ENCODE results near the gene KLRC4.

- TF ChIP-seq GATA2 (IDR thresholded peaks at IDR 0.05; ENCODE audit: low read depth, low read length) (no peak), GATA3 (IDR thresholded peaks at IDR 0.05; ENCODE audit: low read depth, low read length) (no peak)
Measured at GRCh38 chr12:10405294-10405693, 4.3 kb downstream of the KLRC4 start.
